ENCODE results near the gene STXBP5.

The STXBP5 gene

DNA sequence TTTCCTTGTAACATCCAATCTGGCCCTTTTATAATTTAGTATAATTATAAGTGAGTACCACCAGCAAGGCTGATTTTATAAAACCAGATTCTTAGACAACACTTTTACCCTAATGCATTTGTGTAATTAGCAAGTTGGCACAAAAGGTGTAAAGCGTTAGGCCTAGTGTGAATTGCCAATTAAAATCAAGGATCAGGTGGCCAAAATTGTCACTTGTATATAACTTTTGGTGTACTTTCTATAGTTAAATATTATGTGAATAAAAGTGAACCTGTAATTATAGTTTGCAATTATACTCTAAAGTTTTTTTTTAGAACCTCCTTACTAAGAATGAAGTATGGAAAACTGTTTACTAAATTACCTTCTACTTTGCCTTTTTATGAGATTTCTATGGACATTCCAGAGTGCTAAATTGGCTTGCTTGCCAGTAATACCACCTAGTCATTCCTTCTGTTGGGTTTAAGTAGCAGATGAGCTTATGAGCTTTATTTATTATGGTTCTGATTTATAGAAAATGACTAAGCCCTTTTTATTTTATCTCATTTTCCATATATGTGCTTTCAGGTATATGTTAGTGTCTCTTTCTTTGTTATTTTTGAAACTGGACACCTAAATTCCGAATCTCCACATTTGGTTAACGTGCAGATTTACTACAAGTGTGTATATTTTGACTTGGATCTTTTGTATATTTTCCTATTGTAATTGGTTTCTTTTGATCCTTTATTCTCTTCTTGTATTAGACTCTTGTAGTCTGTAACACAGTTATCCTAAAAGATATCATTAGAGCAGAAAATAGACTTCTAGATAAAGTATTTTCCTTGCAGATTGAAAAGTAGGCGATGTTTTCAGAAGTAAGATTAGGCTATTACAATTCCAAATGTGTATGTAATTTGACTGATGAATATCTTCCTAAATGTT, 3.9 kb downstream of the STXBP5 start (continued):
- TF ChIP-seq, protein P1, sequence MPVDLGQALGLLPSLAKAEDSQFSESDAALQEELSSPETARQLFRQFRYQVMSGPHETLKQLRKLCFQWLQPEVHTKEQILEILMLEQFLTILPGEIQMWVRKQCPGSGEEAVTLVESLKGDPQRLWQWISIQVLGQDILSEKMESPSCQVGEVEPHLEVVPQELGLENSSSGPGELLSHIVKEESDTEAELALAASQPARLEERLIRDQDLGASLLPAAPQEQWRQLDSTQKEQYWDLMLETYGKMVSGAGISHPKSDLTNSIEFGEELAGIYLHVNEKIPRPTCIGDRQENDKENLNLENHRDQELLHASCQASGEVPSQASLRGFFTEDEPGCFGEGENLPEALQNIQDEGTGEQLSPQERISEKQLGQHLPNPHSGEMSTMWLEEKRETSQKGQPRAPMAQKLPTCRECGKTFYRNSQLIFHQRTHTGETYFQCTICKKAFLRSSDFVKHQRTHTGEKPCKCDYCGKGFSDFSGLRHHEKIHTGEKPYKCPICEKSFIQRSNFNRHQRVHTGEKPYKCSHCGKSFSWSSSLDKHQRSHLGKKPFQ (tag by site-specific recombination; IDR thresholded peaks at IDR 0.05), result peak; percentile 82; the same call in 1 of the 2 replicates
- TF ChIP-seq SCRT2 (tag by site-specific recombination; IDR thresholded peaks at IDR 0.05) (no peak), ZNF223 (tag by site-specific recombination; IDR thresholded peaks at IDR 0.05) (no peak), ZXDB (tag by site-specific recombination; IDR thresholded peaks at IDR 0.05) (peak; percentile 72), ZNF529 (tag by site-specific recombination; IDR thresholded peaks at IDR 0.05; ENCODE audit: insufficient replicate concordance) (no peak), ELK4 (IDR thresholded peaks at IDR 0.05; ENCODE audit: borderline replicate concordance, low read depth, low read length) (no peak), OSR2 (tag by site-specific recombination; IDR thresholded peaks at IDR 0.05) (peak; percentile 73; the same call in 1 of the 2 replicates), KLF10 (tag by site-specific recombination; IDR thresholded peaks at IDR 0.05) (no peak; the same call in 1 of the 2 replicates), SP3 (tag by site-specific recombination; IDR thresholded peaks at IDR 0.05) (no peak), ZNF324 (tag by site-specific recombination; IDR thresholded peaks at IDR 0.05) (no peak), ZNF677 (tag by site-specific recombination; IDR thresholded peaks at IDR 0.05) (no peak), ZNF146 (tag by site-specific recombination; IDR thresholded peaks at IDR 0.05) (no peak), ZNF132 (tag by site-specific recombination; IDR thresholded peaks at IDR 0.05; ENCODE audit: borderline replicate concordance) (no peak), ZNF214 (tag by site-specific recombination; IDR thresholded peaks at IDR 0.05; ENCODE audit: borderline replicate concordance) (no peak), ZNF571 (tag by site-specific recombination; IDR thresholded peaks at IDR 0.05) (no peak), ZFP37 (tag by site-specific recombination; IDR thresholded peaks at IDR 0.05) (no peak), ZNF366 (tag by site-specific recombination; conservative IDR thresholded peaks at IDR 0.05) (0 out of 2 replicates have a peak, but pooled peaks have one; percentile 43), ZNF610 (tag by site-specific recombination; IDR thresholded peaks at IDR 0.05; ENCODE audit: borderline replicate concordance) (no peak), ZNF2 (tag by site-specific recombination; IDR thresholded peaks at IDR 0.05) (no peak), INSM2 (tag by site-specific recombination; IDR thresholded peaks at IDR 0.05) (no peak), ZNF544 (tag by site-specific recombination; IDR thresholded peaks at IDR 0.05) (no peak), ZNF114 (tag by site-specific recombination; IDR thresholded peaks at IDR 0.05) (no peak), WT1 (tag by site-specific recombination; IDR thresholded peaks at IDR 0.05) (0 out of 2 replicates have a peak, but pooled peaks have one; percentile 12), ZNF658 (tag by site-specific recombination; IDR thresholded peaks at IDR 0.05) (no peak), ZNF280D (tag by site-specific recombination; IDR thresholded peaks at IDR 0.05) (no peak)
- TF ChIP-seq, protein P2, sequence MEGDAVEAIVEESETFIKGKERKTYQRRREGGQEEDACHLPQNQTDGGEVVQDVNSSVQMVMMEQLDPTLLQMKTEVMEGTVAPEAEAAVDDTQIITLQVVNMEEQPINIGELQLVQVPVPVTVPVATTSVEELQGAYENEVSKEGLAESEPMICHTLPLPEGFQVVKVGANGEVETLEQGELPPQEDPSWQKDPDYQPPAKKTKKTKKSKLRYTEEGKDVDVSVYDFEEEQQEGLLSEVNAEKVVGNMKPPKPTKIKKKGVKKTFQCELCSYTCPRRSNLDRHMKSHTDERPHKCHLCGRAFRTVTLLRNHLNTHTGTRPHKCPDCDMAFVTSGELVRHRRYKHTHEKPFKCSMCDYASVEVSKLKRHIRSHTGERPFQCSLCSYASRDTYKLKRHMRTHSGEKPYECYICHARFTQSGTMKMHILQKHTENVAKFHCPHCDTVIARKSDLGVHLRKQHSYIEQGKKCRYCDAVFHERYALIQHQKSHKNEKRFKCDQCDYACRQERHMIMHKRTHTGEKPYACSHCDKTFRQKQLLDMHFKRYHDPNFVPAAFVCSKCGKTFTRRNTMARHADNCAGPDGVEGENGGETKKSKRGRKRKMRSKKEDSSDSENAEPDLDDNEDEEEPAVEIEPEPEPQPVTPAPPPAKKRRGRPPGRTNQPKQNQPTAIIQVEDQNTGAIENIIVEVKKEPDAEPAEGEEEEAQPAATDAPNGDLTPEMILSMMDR (tag by site-specific recombination; IDR thresholded peaks at IDR 0.05), result no peak
- TF ChIP-seq, protein P3, sequence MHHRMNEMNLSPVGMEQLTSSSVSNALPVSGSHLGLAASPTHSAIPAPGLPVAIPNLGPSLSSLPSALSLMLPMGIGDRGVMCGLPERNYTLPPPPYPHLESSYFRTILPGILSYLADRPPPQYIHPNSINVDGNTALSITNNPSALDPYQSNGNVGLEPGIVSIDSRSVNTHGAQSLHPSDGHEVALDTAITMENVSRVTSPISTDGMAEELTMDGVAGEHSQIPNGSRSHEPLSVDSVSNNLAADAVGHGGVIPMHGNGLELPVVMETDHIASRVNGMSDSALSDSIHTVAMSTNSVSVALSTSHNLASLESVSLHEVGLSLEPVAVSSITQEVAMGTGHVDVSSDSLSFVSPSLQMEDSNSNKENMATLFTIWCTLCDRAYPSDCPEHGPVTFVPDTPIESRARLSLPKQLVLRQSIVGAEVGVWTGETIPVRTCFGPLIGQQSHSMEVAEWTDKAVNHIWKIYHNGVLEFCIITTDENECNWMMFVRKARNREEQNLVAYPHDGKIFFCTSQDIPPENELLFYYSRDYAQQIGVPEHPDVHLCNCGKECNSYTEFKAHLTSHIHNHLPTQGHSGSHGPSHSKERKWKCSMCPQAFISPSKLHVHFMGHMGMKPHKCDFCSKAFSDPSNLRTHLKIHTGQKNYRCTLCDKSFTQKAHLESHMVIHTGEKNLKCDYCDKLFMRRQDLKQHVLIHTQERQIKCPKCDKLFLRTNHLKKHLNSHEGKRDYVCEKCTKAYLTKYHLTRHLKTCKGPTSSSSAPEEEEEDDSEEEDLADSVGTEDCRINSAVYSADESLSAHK (tag by site-specific recombination; IDR thresholded peaks at IDR 0.05), result no peak; the same call in 1 of the 2 replicates

All from HEK293 (cell line).